ENCODE measurements around the gene KCNAB1.

Gene KCNAB1

DNA sequence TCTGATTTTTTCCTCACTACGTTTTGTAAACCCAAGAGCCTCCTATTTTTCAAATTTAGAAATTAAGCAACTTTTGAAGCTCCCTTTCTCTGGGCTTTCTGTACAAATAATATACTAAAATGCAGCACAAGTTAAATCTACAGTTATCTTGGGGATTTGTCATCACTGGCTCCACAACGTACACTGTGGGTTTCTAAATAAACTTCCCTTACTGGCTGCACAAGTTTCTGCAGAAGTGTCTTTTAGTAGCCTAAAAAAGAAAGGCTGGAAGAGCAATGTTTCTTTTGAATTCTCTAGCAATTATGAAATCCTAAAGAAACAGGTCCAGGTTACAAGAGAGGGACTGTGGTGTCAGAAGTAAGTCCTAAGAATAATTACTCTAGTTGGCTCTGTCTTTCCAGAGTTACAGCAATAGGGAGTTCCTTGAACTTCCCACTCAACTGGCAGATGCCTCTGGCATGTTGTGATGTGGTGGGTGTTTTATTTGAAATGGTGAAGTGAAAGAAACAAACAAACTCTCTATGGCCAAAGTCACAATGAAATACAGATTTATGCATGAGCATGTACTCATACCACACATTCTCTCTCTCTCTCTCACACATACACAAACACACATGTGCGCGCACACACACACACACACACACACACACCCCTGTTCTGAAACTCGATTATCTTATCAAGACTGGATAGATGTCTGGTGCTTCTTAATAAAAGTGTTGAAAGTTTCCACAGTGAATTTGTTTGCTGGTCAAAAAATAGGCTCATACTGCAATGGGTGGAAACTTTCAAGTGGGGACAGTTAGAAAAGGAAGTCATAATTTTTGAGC, 236.4 kb downstream of the KCNAB1 start:
- no peak for DNase-seq (ENCODE audit: extremely low spot score)
- TF ChIP-seq BHLHE40 (IDR thresholded peaks at IDR 0.05; ENCODE audit: borderline replicate concordance) (no peak), FOXK2 (IDR thresholded peaks at IDR 0.05) (no peak), CTBP1 (IDR thresholded peaks at IDR 0.05; ENCODE audit: borderline replicate concordance) (no peak), HDGF (IDR thresholded peaks at IDR 0.05; ENCODE audit: borderline replicate concordance) (no peak), TARDBP (IDR thresholded peaks at IDR 0.05) (no peak), FOXA1 (IDR thresholded peaks at IDR 0.05) (no peak), ZNF384 (IDR thresholded peaks at IDR 0.05) (no peak), PKNOX1 (IDR thresholded peaks at IDR 0.05) (no peak), LEF1 (IDR thresholded peaks at IDR 0.05; ENCODE audit: borderline replicate concordance) (no peak), SUZ12 (IDR thresholded peaks at IDR 0.05) (no peak), FOXM1 (IDR thresholded peaks at IDR 0.05; ENCODE audit: borderline replicate concordance) (no peak)
- ChIA-PET POLR2A (no interaction called here), CTCF (no interaction called here)

GRCh38 chr3:156358232-156358631, 237.9 kb downstream of the KCNAB1 start:
- POLR2A ChIA-PET: no interaction called here

DNA sequence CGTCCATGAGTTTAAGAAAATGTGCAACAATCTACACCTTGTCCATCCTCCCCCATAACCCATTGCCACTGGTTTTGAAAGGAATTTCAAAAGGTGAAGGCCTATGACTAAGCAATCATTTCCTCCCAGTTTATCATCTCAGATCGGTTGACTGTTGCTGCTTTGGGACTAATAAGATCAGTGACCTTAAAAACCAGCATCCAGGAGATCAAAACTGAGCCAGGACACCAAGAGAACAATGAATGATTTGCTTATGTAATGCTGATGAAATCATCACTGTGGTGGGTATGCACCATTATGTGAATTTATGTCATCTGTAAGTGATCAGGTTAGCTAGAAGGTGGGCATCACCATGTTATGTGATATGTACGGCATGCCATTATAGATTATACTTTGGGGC, 239.0 kb downstream of the KCNAB1 start:
- POLR2A ChIA-PET: no interaction called here
- CTCF ChIA-PET: no interaction called here
- no peak for TF ChIP-seq HDGF (IDR thresholded peaks at IDR 0.05; ENCODE audit: borderline replicate concordance)
- TF ChIP-seq ARNT (IDR thresholded peaks at IDR 0.05): no peak
- no peak for TF ChIP-seq BHLHE40 (IDR thresholded peaks at IDR 0.05; ENCODE audit: borderline replicate concordance)
- DNase-seq (ENCODE audit: extremely low spot score): no peak

More at GRCh38 chr3:156358232-156358631, 237.9 kb downstream of the KCNAB1 start:
- CTCF ChIA-PET: no interaction called here
- no peak for TF ChIP-seq FOXM1 (IDR thresholded peaks at IDR 0.05; ENCODE audit: borderline replicate concordance)
- no peak for TF ChIP-seq ARNT (IDR thresholded peaks at IDR 0.05)
- no peak for TF ChIP-seq TARDBP (IDR thresholded peaks at IDR 0.05)
- no peak for TF ChIP-seq L3MBTL2 (conservative IDR thresholded peaks at IDR 0.05)
- no peak for DNase-seq (ENCODE audit: extremely low spot score)

- ChIA-PET POLR2A (no interaction called here), CTCF (no interaction called here)
- TF ChIP-seq SP1 (IDR thresholded peaks at IDR 0.05) (no peak), ZNF384 (IDR thresholded peaks at IDR 0.05) (no peak), TARDBP (IDR thresholded peaks at IDR 0.05) (no peak), ARNT (IDR thresholded peaks at IDR 0.05) (no peak), FOXK2 (IDR thresholded peaks at IDR 0.05) (no peak), SUZ12 (IDR thresholded peaks at IDR 0.05) (no peak), ELF4 (IDR thresholded peaks at IDR 0.05) (no peak), FOXA1 (IDR thresholded peaks at IDR 0.05) (no peak), HDGF (IDR thresholded peaks at IDR 0.05; ENCODE audit: borderline replicate concordance) (no peak), BHLHE40 (IDR thresholded peaks at IDR 0.05; ENCODE audit: borderline replicate concordance) (no peak)
- DNase-seq (ENCODE audit: extremely low spot score): no peak
These were observed 239.7 kb downstream of the KCNAB1 start for GRCh38 chr3:156360083-156360482.

GRCh38 chr3:156360963-156361362, 240.6 kb downstream of the KCNAB1 start:
- CTCF ChIA-PET: no interaction called here
- TF ChIP-seq ARNT (IDR thresholded peaks at IDR 0.05) (no peak), ELF4 (IDR thresholded peaks at IDR 0.05) (no peak), SP1 (IDR thresholded peaks at IDR 0.05) (no peak), NFRKB (IDR thresholded peaks at IDR 0.05) (no peak), LEF1 (IDR thresholded peaks at IDR 0.05; ENCODE audit: borderline replicate concordance) (no peak), FOXM1 (IDR thresholded peaks at IDR 0.05; ENCODE audit: borderline replicate concordance) (no peak), FOXK2 (IDR thresholded peaks at IDR 0.05) (no peak), CTBP1 (IDR thresholded peaks at IDR 0.05; ENCODE audit: borderline replicate concordance) (no peak), FOXA1 (IDR thresholded peaks at IDR 0.05) (no peak), SUZ12 (IDR thresholded peaks at IDR 0.05) (no peak), HDGF (IDR thresholded peaks at IDR 0.05; ENCODE audit: borderline replicate concordance) (no peak), PKNOX1 (IDR thresholded peaks at IDR 0.05) (no peak), ZNF384 (IDR thresholded peaks at IDR 0.05) (no peak), BHLHE40 (IDR thresholded peaks at IDR 0.05; ENCODE audit: borderline replicate concordance) (no peak), TARDBP (IDR thresholded peaks at IDR 0.05) (no peak), L3MBTL2 (conservative IDR thresholded peaks at IDR 0.05) (no peak)
- POLR2A ChIA-PET: no interaction called here
- DNase-seq (ENCODE audit: extremely low spot score): no peak

DNA sequence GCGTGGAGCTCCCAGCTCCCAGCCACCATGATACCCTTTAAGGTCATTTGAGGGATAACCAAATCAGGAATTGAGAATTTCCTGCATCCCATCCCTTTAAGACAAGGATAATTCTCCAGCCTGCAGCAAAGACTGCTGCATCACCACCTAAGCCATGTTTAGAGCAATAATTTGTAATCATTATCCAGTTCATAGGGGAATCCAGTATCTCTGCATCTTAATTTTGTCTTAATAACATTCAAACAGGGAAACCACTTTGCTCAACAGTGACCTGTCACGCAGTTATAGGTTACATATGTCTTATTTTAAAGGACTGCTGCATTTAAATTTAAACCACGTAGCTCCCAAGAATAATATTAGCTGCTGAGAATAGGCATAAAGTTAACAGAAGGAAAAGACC, 246.2 kb downstream of the KCNAB1 start:
- TF ChIP-seq L3MBTL2 (conservative IDR thresholded peaks at IDR 0.05) (no peak), BHLHE40 (IDR thresholded peaks at IDR 0.05; ENCODE audit: borderline replicate concordance) (no peak), SUZ12 (IDR thresholded peaks at IDR 0.05) (no peak), FOXM1 (IDR thresholded peaks at IDR 0.05; ENCODE audit: borderline replicate concordance) (no peak), ARNT (IDR thresholded peaks at IDR 0.05) (no peak), ELF4 (IDR thresholded peaks at IDR 0.05) (no peak), FOXA1 (IDR thresholded peaks at IDR 0.05) (no peak), ZNF384 (IDR thresholded peaks at IDR 0.05) (no peak), LEF1 (IDR thresholded peaks at IDR 0.05; ENCODE audit: borderline replicate concordance) (no peak), PKNOX1 (IDR thresholded peaks at IDR 0.05) (no peak), TARDBP (IDR thresholded peaks at IDR 0.05) (no peak), SP1 (IDR thresholded peaks at IDR 0.05) (no peak), CTBP1 (IDR thresholded peaks at IDR 0.05; ENCODE audit: borderline replicate concordance) (no peak), HDGF (IDR thresholded peaks at IDR 0.05; ENCODE audit: borderline replicate concordance) (no peak), FOXK2 (IDR thresholded peaks at IDR 0.05) (no peak), NFRKB (IDR thresholded peaks at IDR 0.05) (no peak)
- ChIA-PET POLR2A (no interaction called here), CTCF (no interaction called here)
- no peak for DNase-seq (ENCODE audit: extremely low spot score)

Data from HEK293T (cell line).